Measurements from ENCODE around the gene AGRP.

- no peak for TF ChIP-seq CTCF (IDR thresholded peaks at IDR 0.05 in 8 of 11, conservative IDR thresholded peaks at IDR 0.05 in 3 of 11)
- no peak for TF ChIP-seq POLR2A (IDR thresholded peaks at IDR 0.05)
- peak in 1 of 3 donors; percentile 45 for TF ChIP-seq POLR2AphosphoS5 (IDR thresholded peaks at IDR 0.05)
Measured at GRCh38 chr16:67459861-67460150, 23.5 kb downstream of the AGRP start.

All from spleen (tissue), 7 donors.